H1 (cell line): ENCODE data around the gene NOD2. TPM values are rescaled to one million over a fixed set of nuclear protein-coding genes. Genes with fewer than 3 reads are reported as not detected.
A peak's percentile ranks its signal among the peaks of the same experiment; 100 is the strongest.

Experiments used
- CTCF ChIA-PET: fragments of 300-600 bp; sonication (Branson Sonifier 250); formaldehyde crosslinking; loops from one replicate; lab custom pipeline; 2021; ENCODE audit not compliant: partially characterized antibody; lab: Charles Lee
- POLR2A ChIA-PET: fragments of 300-600 bp; sonication (Branson Sonifier 250); formaldehyde crosslinking; loops from one replicate; lab custom pipeline; 2021; ENCODE audit warnings: inconsistent platforms; ENCODE audit not compliant: partially characterized antibody; lab: Charles Lee
- DNase-seq, 2 experiments: peaks; one replicate each; pipeline versions ENCODE4 v3.0.0 to v3.0.0-alpha.2; 2010 to 2022; ENCODE audit warnings: low spot score in 2 of 2, low read depth in 1 of 2, mixed read lengths in 1 of 2
- FAIRE-seq: peaks from 2 replicates; lab custom pipeline; 2011; peaks lifted over from hg19 to GRCh38; lab: Jason Lieb, UNC
- H2AFZ ChIP-seq: 2 replicates; pipeline ENCODE4 v1.8.1; 2012; ENCODE audit warnings: low read length, inconsistent platforms
- H2AK5ac ChIP-seq: 2 replicates; pipeline ENCODE4 v1.6.1; 2013; ENCODE audit warnings: low read depth, low read length
- H2BK120ac ChIP-seq: replicated peaks from 2 replicates; pipeline ENCODE3; 2013; ENCODE audit warnings: low read depth, low read length, inconsistent platforms
- H2BK12ac ChIP-seq: 2 replicates; pipeline ENCODE4 v1.6.1; 2013; ENCODE audit warnings: low read depth, low read length
- H2BK15ac ChIP-seq: 2 replicates; pipeline ENCODE4 v1.6.1; 2013; ENCODE audit warnings: low read length
- H2BK20ac ChIP-seq: 2 replicates; pipeline ENCODE4 v1.6.1; 2013; ENCODE audit warnings: low read length
- H2BK5ac ChIP-seq: 2 replicates; pipeline ENCODE4 v1.6.1; 2013; ENCODE audit warnings: low read depth, low read length
- H3K14ac ChIP-seq: 2 replicates; pipeline ENCODE4 v1.6.1; 2013; ENCODE audit warnings: inconsistent platforms; ENCODE audit not compliant: insufficient read length
- H3K18ac ChIP-seq: 2 replicates; pipeline ENCODE4 v1.6.1; 2013; ENCODE audit warnings: low read length; ENCODE audit errors: extremely low read depth
- H3K23ac ChIP-seq: 2 replicates; pipeline ENCODE4 v1.6.1; 2013; ENCODE audit warnings: inconsistent platforms; ENCODE audit not compliant: insufficient read length
- H3K23me2 ChIP-seq: 2 replicates; pipeline ENCODE4 v1.6.1; 2013; ENCODE audit warnings: low read depth, low read length
- H3K27ac ChIP-seq: 2 replicates; pipeline ENCODE4 v1.6.1; 2011; ENCODE audit warnings: low read depth, low read length, inconsistent platforms
- H3K27me3 ChIP-seq, 4 experiments: replicated peaks in 1 of 4; 1 replicate in 1 of 4; 2 replicates in 3 of 4; pipeline versions ENCODE4 v1.6.1 to v1.8.1; 2011 to 2013; ENCODE audit warnings: low read length in 3 of 4, mild to moderate bottlenecking in 3 of 4, inconsistent platforms in 2 of 4, mixed read lengths in 2 of 4, moderate library complexity in 1 of 4; ENCODE audit not compliant: control insufficient read depth in 3 of 4, insufficient read depth in 3 of 4; ENCODE audit errors: extremely low read depth in 1 of 4
- H3K36me3 ChIP-seq, 4 experiments: 2 replicates each; pipeline versions ENCODE4 v1.6.1 to v1.8.1; 2011 to 2013; ENCODE audit warnings: mild to moderate bottlenecking in 4 of 4, low read length in 3 of 4, moderate library complexity in 2 of 4, control low read depth in 1 of 4, inconsistent platforms in 1 of 4; ENCODE audit not compliant: insufficient read depth in 4 of 4, control insufficient read depth in 2 of 4
- H3K4ac ChIP-seq: replicated peaks from 2 replicates; pipeline ENCODE3; 2013; ENCODE audit warnings: low read length, low read depth, mixed read lengths, inconsistent platforms; ENCODE audit not compliant: insufficient read length
- H3K4me1 ChIP-seq, 4 experiments: replicated peaks in 1 of 4; 1 replicate in 1 of 4; 2 replicates in 3 of 4; pipeline versions ENCODE4 v1.6.1 to v1.8.1; 2011 to 2013; ENCODE audit warnings: low read length in 3 of 4, inconsistent platforms in 2 of 4, mixed read lengths in 1 of 4; ENCODE audit not compliant: insufficient read depth in 4 of 4, control insufficient read depth in 3 of 4
- H3K4me2 ChIP-seq, 2 experiments: 2 replicates each; pipeline versions ENCODE4 v1.6.1 to v1.8.1; 2011 to 2013; ENCODE audit warnings: low read depth in 2 of 2, low read length in 2 of 2, control low read depth in 1 of 2, inconsistent platforms in 1 of 2, mild to moderate bottlenecking in 1 of 2; ENCODE audit not compliant: insufficient read depth in 1 of 2
- H3K4me3 ChIP-seq, 4 experiments: fragments of 200-600, 300-600 bp in 1 of 4; sonication (generic), shearing (Covaris generic), sonication (Bioruptor Twin) in 1 of 4; 2 replicates each; pipeline versions ENCODE4 v1.5.1 to v1.8.1; 2011 to 2016; ENCODE audit warnings: low read length in 4 of 4, low read depth in 3 of 4, control low read depth in 2 of 4, inconsistent platforms in 2 of 4, mild to moderate bottlenecking in 2 of 4, mixed read lengths in 1 of 4, moderate library complexity in 1 of 4; ENCODE audit not compliant: insufficient read depth in 2 of 4; ENCODE audit errors: extremely low read depth in 1 of 4
- H3K56ac ChIP-seq: replicated peaks from 2 replicates; pipeline ENCODE3; 2013; ENCODE audit warnings: low read depth, mild to moderate bottlenecking, mixed read lengths, low read length, inconsistent platforms; ENCODE audit not compliant: insufficient read length
- H3K79me1 ChIP-seq: 2 replicates; pipeline ENCODE4 v1.6.1; 2013; ENCODE audit warnings: low read depth, low read length, control low read depth
- H3K79me2 ChIP-seq, 2 experiments: 2 replicates each; pipeline versions ENCODE4 v1.6.1 to v1.8.1; 2012 to 2013; ENCODE audit warnings: low read length in 2 of 2, mild to moderate bottlenecking in 2 of 2, inconsistent platforms in 1 of 2; ENCODE audit not compliant: insufficient read depth in 2 of 2, control insufficient read depth in 1 of 2
- H3K9ac ChIP-seq, 4 experiments: replicated peaks in 1 of 4; 1 replicate in 1 of 4; 2 replicates in 3 of 4; pipeline versions ENCODE4 v1.6.1 to v1.8.1; 2011 to 2013; ENCODE audit warnings: low read depth in 3 of 4, low read length in 3 of 4, control low read depth in 2 of 4, mild to moderate bottlenecking in 2 of 4, moderate library complexity in 2 of 4, inconsistent platforms in 1 of 4; ENCODE audit errors: extremely low read depth in 1 of 4
- H3K9me3 ChIP-seq, 2 experiments: 2 replicates each; pipeline versions ENCODE4 v1.6.1 to v1.8.1; 2012 to 2013; ENCODE audit warnings: mild to moderate bottlenecking in 2 of 2, moderate library complexity in 2 of 2, control low read depth in 1 of 2, inconsistent platforms in 1 of 2, low read depth in 1 of 2, low read length in 1 of 2, mixed read lengths in 1 of 2; ENCODE audit not compliant: insufficient read depth in 2 of 2
- H4K20me1 ChIP-seq, 2 experiments: replicated peaks in 1 of 2; 2 replicates each; pipeline versions ENCODE3 to v1.8.1; 2011 to 2013; ENCODE audit warnings: inconsistent platforms in 2 of 2, low read length in 2 of 2, mild to moderate bottlenecking in 1 of 2; ENCODE audit not compliant: insufficient read depth in 2 of 2, control insufficient read depth in 1 of 2
- H4K5ac ChIP-seq: 2 replicates; pipeline ENCODE4 v1.6.1; 2013; ENCODE audit warnings: low read length, low read depth, mixed read lengths, inconsistent platforms; ENCODE audit not compliant: insufficient read length
- H4K8ac ChIP-seq: 2 replicates; pipeline ENCODE4 v1.8.0; 2013; ENCODE audit warnings: mild to moderate bottlenecking, moderate library complexity, low read length, inconsistent platforms; ENCODE audit not compliant: insufficient read depth; ENCODE audit errors: extremely low read depth
- H4K91ac ChIP-seq: replicated peaks from 2 replicates; pipeline ENCODE3; 2013; ENCODE audit warnings: low read length, mixed read lengths, inconsistent platforms; ENCODE audit not compliant: insufficient read length
- CEBPB ChIP-seq: IDR thresholded peaks from 2 replicates; pipeline ENCODE4 v1.6.1; 2012; ENCODE audit warnings: low read depth, low read length
- CHD1 ChIP-seq: IDR thresholded peaks from 2 replicates; pipeline ENCODE4 v1.6.1; 2012; ENCODE audit warnings: low read depth, low read length, improper control_type of control experiment
- EZH2 ChIP-seq: fragments of 200-600 bp; sonication (generic); IDR thresholded peaks from 2 replicates; pipeline ENCODE4 v1.7.1; 2012; ENCODE audit warnings: low read depth, mild to moderate bottlenecking, moderate library complexity, low read length, inconsistent platforms; ENCODE audit not compliant: severe bottlenecking
- NRF1 ChIP-seq: IDR thresholded peaks from 2 replicates; pipeline ENCODE4 v1.6.1; 2011; ENCODE audit warnings: mild to moderate bottlenecking, low read depth, low read length, improper control_type of control experiment
- RNF2 ChIP-seq: fragments of 200-900, 300-1000 bp; sonication (generic); IDR thresholded peaks from 2 replicates; pipeline ENCODE4 v1.7.1; 2016; ENCODE audit warnings: borderline replicate concordance, low read depth, mild to moderate bottlenecking, antibody characterized with exemption, low read length; ENCODE audit not compliant: poor library complexity, severe bottlenecking; ENCODE audit errors: missing control alignments
- SAP30 ChIP-seq: fragments of 300-600 bp; sonication (generic); IDR thresholded peaks from 2 replicates; pipeline ENCODE4 v1.7.1; 2012; ENCODE audit warnings: low read length, moderate library complexity, mild to moderate bottlenecking, inconsistent platforms; ENCODE audit not compliant: insufficient read depth, insufficient replicate concordance
- SP2 ChIP-seq: IDR thresholded peaks from 2 replicates; pipeline ENCODE4 v1.6.1; 2012; ENCODE audit warnings: mild to moderate bottlenecking, low read length, inconsistent platforms
- TAF1 ChIP-seq: IDR thresholded peaks from 2 replicates; pipeline ENCODE4 v1.6.1; 2011; ENCODE audit warnings: mild to moderate bottlenecking, low read depth, low read length
- TBP ChIP-seq: IDR thresholded peaks from 2 replicates; pipeline ENCODE4 v1.6.1; 2011; ENCODE audit warnings: low read depth, low read length, improper control_type of control experiment
- WGBS, 2 experiments: shearing (Covaris generic) in 1 of 2; methylation state at CpG; one replicate each; pipeline versions ENCODE4 v1.1.6 to v1.1.7; 2013 to 2015; ENCODE audit warnings: low lambda C conversion rate in 2 of 2, mixed read lengths in 2 of 2, inconsistent platforms in 1 of 2, low coverage in 1 of 2, missing lambda C conversion rate in 1 of 2; ENCODE audit not compliant: insufficient replicate concordance in 2 of 2, insufficient coverage in 1 of 2, insufficient read length in 1 of 2; ENCODE audit errors: extremely low coverage in 1 of 2, missing lambda C conversion rate in 1 of 2; 5-methylcytosine and 5-hydroxymethylcytosine counted together
- polyA plus RNA-seq, 7 experiments: library from polyadenylated mRNA; depleted of rRNA in 3 of 7; stranded (reverse) in 5 of 7; unstranded in 2 of 7; fragments of >200 nt in 5 of 7; fragments of 200-250 nt in 2 of 7; gene quantifications; 1 replicate in 5 of 7; 2 replicates in 1 of 7; 4 replicates in 1 of 7; pipeline versions ENCODE4 v1.2.1 to v1.2.3, GENCODE V29; 2011 to 2013; ENCODE audit warnings: missing spikeins in 2 of 7, mixed read lengths in 2 of 7
- total RNA-seq: library from RNA; stranded (reverse); fragmentation: NEBNext Ultra II Directional; extraction: Animal tissue kit (Norgen Biotek cat#: 25700); gene quantifications from 2 replicates; pipeline ENCODE4 v1.2.1, GENCODE V29; 2021

The NOD2 gene
- total and polyA plus RNA-seq, 2 of the 8 experiments (the other 6 are each of a cell fraction or from before 2014, with no cell fraction given): 0.37 to 0.42 TPM

DNA sequence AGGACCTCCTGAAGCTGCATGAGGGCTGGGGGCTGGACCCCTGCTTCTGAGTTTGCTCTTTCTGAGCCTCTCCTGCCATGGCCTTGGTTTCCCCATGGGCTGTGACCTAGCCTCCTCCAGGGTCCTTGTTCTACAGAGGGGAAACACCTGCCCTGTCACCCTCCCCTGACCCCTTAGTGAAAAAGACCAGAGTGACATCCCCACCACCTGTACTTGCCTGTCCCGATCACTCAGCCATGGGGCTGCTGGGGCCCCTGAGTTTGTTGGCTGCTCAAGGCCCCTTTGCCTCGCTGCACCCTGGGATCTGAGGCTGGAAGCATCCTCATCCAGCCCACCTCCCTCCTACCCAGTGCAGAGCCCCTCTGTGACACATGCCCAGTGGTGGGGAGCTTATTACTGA lies 800 bp downstream of the NOD2 start:
- ChIA-PET POLR2A (no interaction called here), CTCF (interaction anchor here (0.9 to 2.1 kb wide), 6 partner anchors 17 to 83 kb away, joined by 3 to 6 read pairs (median 3); no protein-coding TSS in a partner anchor)
- no peak overlapping the region for H3K14ac ChIP-seq
- H3K4me2 ChIP-seq: 0 out of 4 replicates have a peak overlapping the region, but pooled peaks of 1 of the 2 experiments have one; percentile 89
- no peak overlapping the region for H3K56ac ChIP-seq
- H2BK5ac ChIP-seq: no peak overlapping the region
- H4K8ac ChIP-seq: no peak overlapping the region
- no peak overlapping the region for H3K9ac ChIP-seq
- no peaks in the 10 kb centered on the region for H3K79me2 ChIP-seq
- H3K4me1 ChIP-seq: peaks cover 0 to 6% (median 1%) of the 10 kb centered on the region in 4 experiments; a peak in 3 of 7 replicates
- H3K9me3 ChIP-seq: no peaks in the 10 kb centered on the region
- no peak overlapping the region; a peak in 1 of 8 replicates for H3K4me3 ChIP-seq
- 96% methylated on average over 2 of the region's 2 CpGs; no CpG with 5 or more reads in 1 of the 2 experiments for WGBS, 2 experiments
- peaks cover 15% of the 10 kb centered on the region for H3K23me2 ChIP-seq
- no peaks in the 10 kb centered on the region for H3K79me1 ChIP-seq
- peaks cover 0 to 7% of the 10 kb centered on the region in 2 experiments for H4K20me1 ChIP-seq
- no peak for DNase-seq
- FAIRE-seq: no peak
- H2BK20ac ChIP-seq: no peak overlapping the region
- no peak overlapping the region for H2BK120ac ChIP-seq
- H4K5ac ChIP-seq: no peak overlapping the region
- no peak overlapping the region for H2AFZ ChIP-seq
- H3K27ac ChIP-seq: no peak overlapping the region
- no peak overlapping the region for H3K18ac ChIP-seq
- TF ChIP-seq EZH2: peak; percentile 18
- TF ChIP-seq SP2: no peak
- TF ChIP-seq CHD1: no peak
- no peak for TF ChIP-seq CEBPB
- TF ChIP-seq SAP30: no peak
- no peak for TF ChIP-seq RNF2
- TF ChIP-seq TBP: no peak
- no peak for TF ChIP-seq NRF1
- no peak for TF ChIP-seq TAF1
- H2BK12ac ChIP-seq: no peak overlapping the region
- no peak overlapping the region for H4K91ac ChIP-seq
- no peaks in the 10 kb centered on the region for H3K36me3 ChIP-seq
- no peak overlapping the region for H3K4ac ChIP-seq
- no peak overlapping the region for H3K23ac ChIP-seq
- peaks cover 0 to 26% (median 23%) of the 10 kb centered on the region in 4 experiments; a peak in 6 of 7 replicates for H3K27me3 ChIP-seq
- no peak overlapping the region for H2BK15ac ChIP-seq
- H2AK5ac ChIP-seq: no peak overlapping the region
